HG02642 (cell line): ENCODE data around the gene ST6GALNAC6.
A peak's percentile ranks its signal among the peaks of the same experiment; 100 is the strongest.
"Not testable (repeated sequence)": the region's sequence is repeated elsewhere in the genome, so short reads cannot be mapped to it uniquely, and the experiment has no call there.

Experiments used
- ATAC-seq: cut with Tn5 transposase; IDR thresholded peaks from one replicate; pipeline ENCODE4 v1.9.1; 2021; ENCODE audit warnings: mild to moderate bottlenecking; ENCODE audit not compliant: unreplicated experiment, poor library complexity

ST6GALNAC6 gene

GRCh38 chr9:127876026-127876763 is 23.2 kb downstream of the ST6GALNAC6 start:
- ATAC-seq, result no peak

DNA sequence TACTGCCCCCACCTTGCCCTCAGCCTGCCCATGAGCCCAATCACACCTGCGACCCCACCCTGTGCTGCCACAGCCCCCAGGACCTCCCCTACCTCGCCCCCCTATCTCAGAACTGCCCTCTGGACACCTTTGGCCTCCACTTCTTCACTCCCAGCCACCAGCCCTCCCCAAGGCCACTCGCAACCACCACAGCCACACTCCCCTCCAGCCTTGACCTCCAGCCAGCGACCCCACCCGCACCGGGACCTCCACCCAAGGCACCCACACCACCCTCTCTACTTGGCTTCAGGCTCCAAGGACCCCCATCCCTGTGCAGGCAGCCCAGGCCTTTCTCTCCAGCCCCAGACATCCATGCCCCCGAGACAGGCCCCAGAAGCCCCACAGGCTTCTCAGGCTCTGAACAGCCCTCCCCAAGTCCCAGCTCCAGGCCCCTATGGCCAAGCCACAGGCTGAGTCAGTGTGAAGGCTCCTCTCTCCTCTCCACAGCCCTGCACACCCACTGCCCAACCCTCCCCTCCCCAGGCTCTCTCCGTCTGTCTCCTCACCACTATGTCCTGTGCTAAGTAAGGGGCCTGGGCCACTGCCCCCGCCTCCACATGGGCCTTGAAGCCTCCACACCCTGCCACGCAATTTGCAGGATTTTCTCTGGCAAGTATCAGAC is 24.0 kb downstream of the ST6GALNAC6 start:
- ATAC-seq, result no peak

- no peak for ATAC-seq
Measured at GRCh38 chr9:127874301-127875221, 24.8 kb downstream of the ST6GALNAC6 start.

DNA sequence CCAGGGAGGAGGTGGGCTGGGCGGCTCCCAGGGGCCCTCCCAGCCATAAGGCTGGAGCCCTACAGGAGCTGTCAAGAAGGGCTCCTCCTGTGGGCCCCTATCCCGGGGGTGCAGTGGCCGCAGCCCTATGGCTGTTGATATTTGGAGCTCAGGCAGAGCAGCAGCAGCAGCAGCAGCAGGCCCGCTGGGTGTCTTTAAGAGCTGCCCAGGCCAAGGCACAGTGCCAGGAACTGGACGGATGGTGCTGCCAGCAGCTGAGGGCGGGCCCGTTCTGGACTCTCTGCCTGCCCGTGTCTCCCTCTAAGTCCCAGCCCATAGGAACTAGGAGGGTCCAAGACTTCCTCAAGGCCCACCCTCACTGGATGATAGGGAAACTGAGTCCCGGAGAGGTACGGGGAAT is 25.5 kb downstream of the ST6GALNAC6 start:
- ATAC-seq, result no peak

DNA sequence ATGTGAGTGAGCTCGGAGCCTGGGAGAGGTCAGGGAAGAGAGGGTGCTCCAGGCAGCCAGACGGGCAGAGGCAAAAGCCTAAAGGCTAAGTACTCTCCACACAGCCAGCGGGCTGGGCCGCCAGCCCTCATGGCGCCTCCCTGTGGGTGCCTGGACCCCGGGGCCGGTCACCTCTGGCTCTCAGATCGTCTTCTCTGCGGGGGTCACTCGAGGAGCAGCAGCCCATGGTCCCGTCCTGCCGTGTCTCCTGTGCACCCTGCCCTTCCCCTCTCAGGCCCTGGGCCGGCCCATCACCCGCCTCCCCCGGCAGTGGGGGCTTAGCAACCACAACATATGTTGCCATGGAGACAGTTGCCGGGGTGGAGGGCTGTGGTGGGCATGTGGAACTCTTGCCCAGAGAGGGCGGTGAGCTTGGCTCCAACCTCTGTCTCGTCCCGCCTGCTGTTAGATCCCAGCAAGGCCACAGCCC is 26.1 kb downstream of the ST6GALNAC6 start:
- no peak for ATAC-seq

GRCh38 chr9:127872369-127873222 is 26.8 kb downstream of the ST6GALNAC6 start:
- no peak for ATAC-seq

DNA sequence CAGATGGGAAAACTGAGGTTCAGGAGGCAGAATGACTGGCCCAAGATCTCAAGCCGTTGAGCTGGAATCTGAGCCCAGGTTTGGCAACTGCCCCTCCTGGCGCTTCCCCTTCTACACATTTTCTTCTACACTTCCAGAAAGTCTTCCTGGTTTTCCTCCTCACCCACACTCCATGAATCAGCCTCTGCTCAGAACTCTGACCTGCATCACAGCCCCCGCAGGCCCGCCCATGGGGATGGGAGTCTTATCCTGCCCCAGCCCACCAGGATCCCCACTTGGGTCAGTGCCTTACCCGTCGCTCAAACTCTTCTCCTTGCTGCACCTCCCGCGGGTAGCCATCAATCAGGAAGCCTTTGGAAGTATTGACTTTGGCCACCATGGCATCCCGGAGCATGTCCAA is 27.9 kb downstream of the ST6GALNAC6 start:
- no peak for ATAC-seq

GRCh38 chr9:127870887-127871286 is 28.5 kb downstream of the ST6GALNAC6 start:
- no peak for ATAC-seq

DNA sequence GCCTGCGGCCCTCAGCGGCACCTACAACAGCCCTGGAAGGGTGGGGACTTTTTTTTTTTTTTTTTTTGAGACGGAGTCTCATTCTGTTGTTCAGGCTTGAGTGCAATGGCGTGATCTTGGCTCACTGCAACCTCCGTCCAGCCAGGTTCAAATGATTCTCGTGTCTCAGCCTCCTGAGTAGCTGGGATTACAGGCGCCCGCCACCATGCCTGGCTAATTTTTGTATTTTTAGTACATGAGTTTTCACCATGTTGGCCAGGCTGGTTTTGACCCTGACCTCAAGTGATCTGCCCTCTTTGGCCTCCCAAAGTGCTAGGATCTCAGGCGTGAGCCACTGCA is 29.3 kb downstream of the ST6GALNAC6 start:
- ATAC-seq, result not testable (repeated sequence)

GRCh38 chr9:127869310-127870152 is 29.9 kb downstream of the ST6GALNAC6 start:
- ATAC-seq, result peak; percentile 73

DNA sequence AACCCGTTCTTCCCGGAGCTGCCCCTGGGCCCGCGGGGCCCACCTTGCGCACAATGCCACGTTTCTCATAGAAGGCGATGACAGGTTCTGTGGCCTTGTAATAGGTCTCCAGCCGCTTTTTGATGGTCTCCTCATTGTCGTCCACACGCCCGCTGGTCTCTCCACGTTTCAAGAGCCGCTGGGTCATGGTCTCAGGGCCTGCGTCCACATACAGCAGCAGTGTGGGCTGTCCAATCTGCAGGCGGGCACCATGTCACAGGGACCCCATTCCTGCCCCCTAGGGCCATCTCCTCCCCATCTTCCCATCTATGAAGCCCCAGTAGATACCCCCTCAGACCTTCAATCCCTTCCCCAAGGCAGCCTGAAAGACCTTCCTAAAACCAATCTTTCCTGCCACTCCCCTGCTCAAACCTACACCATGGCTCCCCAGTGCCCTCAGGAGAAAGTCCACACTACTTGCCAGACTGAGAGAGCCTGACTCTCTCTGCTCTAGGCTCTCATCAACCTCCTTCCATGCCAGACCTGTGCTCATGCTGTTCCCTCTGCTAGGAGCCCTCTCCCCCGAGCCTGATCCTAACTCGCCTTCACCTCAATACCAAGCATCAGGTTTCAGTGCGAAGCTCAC is 31.0 kb downstream of the ST6GALNAC6 start:
- ATAC-seq, result no peak

DNA sequence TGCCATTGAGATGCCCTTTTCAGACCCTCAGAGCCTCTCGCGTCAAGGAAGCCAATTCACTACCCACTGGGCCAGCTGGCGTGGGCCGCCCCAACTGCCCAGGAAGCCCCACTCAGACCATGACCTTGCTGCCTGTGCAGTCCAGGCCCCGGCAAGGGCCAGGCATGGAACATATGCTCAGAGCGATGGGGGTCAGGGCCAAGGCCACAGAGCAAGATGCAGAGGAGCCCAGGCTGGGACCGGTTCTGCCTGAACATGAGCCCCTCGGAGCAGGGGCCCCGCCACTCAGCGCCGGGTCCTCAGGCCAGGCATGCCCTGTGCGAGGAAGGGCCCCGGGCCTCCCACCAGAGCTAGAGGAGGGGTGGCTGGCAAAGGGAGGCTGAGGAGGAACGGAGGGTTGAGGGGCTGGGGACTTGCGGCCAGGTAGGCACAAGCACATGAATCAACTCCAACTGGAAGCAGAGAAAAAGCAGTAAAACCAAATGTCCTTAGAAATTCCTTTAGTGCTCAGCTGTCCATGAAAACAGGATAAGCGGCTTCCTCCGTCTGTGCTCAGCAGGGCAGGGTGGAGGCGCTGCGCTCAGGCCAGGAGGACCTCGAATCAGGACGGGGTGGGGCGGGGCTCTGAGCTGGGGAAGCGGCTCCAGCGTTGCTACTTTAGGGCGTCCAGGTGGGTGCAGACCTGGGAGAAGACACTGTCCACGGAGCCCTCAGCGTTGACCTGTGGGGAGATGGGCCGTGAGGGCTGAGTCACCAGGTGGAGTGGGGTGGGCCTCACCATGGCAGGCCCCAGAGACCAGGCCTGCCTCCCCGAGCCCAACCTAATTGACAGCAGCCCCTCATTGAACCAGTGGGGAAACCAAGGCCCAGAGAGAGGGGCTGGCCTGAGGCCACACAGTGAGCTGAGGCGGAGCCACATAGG is 31.8 kb downstream of the ST6GALNAC6 start:
- no peak for ATAC-seq

GRCh38 chr9:127866535-127866934 is 32.9 kb downstream of the ST6GALNAC6 start:
- no peak for ATAC-seq

- no peak for ATAC-seq
Measured at GRCh38 chr9:127865645-127866464, 33.5 kb downstream of the ST6GALNAC6 start.

- no peak for ATAC-seq
Measured at GRCh38 chr9:127863191-127863621, 36.2 kb downstream of the ST6GALNAC6 start.

DNA sequence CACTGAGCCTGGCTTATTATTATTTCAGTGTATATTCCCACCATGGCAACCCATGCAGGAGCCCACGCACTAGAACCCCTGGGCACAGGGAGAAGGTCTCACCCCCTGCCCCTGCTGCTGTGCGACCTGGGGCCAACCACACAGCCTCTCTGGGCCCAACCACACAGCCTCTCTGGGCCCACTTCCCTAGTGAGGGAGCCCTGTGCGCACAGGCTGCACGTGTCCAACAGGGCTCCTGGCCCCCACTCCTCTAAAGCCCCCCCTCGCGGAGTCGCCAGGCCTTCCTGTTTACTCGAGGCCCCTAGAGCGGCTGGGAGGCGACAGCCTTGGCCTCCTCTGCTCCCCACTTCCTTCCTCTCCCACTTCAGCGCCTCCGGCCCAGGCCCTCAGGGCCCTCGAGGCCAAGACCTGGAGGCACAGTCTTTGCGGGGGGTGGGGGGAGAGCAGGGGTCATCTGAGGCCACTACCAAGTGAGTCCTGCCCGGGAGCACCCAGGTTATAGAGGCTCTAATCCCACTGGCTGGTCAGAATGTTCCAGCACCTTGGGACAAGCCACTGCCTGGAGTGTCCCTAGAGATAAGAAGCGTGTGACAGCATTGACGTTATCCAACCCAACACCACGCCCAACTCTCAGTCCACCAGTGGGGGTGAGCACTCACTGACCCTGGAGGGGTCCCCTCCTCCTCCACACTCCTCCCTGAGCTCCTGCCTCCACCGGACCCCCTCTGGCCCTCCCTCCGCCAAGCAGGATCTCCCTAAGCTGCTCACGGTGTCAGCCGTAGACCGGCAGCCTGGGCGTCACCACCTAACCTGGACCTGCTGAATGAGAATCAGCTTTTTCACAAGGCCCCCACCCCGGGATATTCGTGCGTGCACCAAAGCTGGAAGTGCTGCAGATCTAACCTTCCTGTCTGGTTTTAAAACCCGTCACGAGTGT is 37.1 kb downstream of the ST6GALNAC6 start:
- ATAC-seq, result no peak
